HTERT RPE-1 (cell line): ENCODE measurements around the gene RBM34.
"Not testable (repeated sequence)": the region's sequence is repeated elsewhere in the genome, so short reads cannot be mapped to it uniquely, and the experiment has no call there.

Source experiments
- in situ Hi-C: fragments of 300-500 bp; cut with MboI; formaldehyde crosslinking; loops from 4 replicates; pipeline ENCODE4 v1.14.3; 2020; ENCODE audit warnings: low sequenced_read_pairs

RBM34 gene

DNA sequence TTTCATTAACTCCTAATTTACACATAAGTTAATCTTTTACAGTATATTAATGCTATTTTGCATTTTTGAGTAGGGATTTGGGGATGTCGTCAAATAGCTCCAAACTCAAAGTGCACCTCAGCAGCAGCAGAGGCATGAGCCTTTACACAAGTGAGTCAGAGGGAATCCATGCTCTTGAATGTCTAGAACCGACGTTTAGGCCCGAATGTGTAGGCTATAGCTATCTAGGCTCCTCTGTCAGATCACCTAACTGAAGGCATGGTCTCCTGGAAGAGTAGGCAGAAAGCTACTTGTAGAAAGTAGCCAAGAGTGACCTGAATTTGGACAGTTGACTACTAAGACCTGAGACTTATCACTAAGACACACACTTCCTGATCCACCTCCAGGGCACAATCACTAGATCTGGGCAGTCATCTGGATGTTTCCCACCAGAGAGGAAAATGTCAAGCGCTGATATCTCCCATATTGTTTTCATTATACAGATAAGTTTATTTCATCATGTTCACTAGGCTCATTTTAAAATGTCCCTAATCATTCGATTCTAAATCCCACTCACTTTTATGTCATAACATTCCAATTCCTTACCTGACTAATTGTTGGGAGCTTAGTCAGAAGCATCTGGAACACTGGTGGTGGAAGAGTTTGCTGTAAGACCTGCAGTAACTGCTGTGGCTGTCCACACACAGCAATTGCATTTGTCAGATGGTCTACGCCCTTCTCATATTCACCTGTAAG, 47.7 kb downstream of the RBM34 start:
- in situ Hi-C loops, result no loop called here

DNA sequence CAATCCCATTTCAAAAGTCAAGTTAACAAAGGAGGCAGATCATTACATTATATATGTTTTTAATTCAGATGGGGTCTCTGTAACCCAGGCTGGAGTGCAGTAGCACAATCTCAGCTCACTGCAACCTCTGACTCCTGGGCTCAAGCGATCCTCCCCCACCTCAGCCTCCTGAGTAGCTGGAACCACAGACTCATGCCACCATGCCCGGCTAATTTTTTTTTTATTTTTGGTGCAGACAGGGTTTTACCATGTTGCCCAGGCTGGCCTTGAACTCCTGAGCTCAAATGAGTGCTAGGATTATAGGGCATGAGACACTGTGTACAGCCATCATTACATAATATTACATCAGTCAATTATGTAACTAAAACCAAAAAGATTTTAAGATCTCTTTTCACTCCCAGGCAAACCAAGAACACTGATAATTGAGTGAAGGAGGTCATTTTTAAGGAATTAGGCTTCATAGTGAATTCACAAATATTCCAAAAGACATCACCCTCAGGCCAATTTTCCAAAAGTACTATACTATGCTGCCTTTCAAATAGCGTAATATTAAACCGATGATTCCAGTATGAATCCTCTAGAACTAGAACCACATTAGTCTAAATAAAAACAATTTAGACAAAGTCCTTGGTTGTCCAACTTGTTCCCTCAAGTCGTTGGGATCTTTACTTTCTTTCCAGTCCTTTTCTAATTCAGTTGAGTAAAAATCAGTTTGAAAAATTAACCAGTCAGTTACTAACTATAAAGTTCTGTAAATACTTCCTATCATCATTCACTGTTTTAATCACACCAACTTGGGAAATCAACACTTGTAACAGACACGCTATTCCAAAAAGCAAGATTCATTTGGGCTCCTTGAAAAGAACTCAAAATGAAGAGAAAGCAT, 48.5 kb downstream of the RBM34 start:
- in situ Hi-C loops, result no loop called here

DNA sequence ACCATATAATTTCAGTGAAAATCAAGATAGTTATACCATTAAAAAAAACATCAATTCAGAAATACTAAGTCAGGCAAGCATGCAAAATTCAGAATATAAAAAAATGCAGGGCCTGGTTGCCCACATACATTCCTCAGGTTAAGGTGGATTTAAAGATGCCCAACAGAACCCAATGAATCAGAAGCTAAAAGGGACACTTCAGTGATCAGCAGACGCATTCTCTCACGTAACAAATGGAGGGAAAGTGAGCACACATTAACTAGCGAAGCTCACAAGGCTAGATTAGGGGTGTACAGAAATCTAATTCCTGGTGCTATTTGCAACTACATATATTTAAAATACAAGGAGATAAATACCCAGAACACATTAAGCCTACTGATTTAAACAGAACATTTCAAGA, 49.9 kb downstream of the RBM34 start:
- in situ Hi-C loops, result no loop called here

DNA sequence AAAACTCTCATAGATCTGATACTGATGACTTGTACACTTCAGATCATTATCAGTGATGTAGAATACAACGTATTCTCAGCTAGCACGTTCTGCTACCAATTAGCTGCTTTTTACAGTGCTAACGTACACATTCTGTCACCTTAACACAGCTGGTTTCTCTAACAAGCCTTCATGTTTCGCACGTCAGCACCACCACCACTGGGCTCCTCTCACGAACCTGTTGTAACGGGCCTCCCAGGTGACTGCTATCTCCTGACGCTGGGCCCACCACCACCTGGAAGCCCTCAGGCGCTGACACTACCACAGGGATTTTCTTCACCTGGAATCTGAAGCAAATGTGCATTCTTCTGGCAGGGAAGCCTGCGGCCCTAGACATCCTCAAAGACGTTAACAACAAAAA, 52.2 kb downstream of the RBM34 start:
- in situ Hi-C loops, result no loop called here

DNA sequence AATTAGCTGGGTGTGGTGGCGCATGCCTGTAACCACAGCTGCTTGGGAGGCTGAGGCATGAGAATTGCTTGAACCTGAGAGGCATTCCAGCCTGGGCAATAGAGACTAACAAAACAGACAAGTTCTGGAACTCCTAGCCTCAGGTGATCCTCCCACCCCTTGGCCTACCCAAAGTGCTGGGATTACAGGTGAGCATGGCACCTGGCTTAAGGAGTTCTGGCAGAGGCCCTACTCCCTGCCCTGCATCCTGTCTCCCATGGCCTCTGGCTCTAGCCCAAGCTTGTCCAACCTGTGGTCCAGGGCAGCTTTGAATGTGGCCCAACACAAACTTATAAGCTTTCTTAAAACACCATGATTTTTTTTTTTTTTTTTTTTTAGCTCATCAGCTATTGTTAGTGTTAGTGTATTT, 52.9 kb downstream of the RBM34 start:
- in situ Hi-C loops, result no loop called here

DNA sequence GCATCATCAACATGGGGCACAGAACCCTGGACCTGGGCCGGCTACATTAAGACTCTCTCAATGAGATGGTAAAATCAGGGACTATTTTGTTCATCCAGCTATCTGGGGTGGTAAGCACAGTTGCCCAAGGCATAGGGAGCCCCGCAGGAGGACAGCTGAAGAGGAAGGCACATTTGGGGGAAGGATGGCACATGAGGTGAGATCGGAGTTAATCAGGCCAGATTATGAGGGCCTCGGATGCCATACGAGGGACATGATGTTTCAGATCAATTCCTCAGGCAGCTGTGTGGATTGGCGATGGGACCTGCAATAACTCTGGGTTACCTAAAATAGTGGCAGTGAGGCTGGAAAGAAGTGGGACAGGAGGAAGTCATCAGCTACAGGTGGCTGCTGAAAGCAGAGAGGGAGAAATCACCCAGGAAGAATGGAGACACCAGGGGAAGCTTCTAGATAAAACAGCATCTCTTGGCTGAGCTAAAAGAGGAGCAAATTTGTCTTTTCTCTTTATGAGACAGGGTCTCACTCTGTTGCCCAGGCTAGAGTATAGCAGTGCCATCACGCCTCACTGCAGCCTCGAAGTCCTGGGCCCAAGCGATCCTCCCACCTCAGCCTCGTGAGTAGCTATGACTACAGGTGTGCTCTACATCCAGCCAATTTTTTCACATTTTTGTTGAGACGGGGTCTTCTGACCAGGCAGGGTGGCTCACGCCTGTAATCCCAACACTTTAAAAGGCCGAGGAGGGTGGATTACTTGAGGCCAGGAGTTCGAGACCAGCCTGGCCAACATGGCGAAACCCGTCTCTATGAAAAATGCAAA, 53.5 kb downstream of the RBM34 start:
- in situ Hi-C loops, result no loop called here

DNA sequence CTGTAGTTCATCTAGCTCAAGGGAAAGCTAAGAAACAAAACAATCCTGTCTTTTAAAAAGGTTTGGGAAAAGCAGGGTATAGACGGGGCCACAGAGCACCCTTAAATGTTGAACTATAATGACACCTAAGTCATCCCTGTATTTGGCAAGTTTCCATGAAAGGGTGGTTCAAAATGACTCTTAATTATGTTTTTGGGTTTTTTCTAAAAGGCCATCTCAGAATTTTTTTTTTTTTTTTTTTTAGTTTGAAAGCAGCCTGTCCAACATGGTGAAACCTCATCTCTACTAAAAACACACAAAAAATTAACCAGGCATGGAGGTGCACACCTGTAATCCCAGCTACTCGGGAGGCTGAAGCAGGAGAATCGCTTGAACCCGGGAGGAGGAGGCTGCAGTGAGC, 54.6 kb downstream of the RBM34 start:
- in situ Hi-C loops, result no loop called here

DNA sequence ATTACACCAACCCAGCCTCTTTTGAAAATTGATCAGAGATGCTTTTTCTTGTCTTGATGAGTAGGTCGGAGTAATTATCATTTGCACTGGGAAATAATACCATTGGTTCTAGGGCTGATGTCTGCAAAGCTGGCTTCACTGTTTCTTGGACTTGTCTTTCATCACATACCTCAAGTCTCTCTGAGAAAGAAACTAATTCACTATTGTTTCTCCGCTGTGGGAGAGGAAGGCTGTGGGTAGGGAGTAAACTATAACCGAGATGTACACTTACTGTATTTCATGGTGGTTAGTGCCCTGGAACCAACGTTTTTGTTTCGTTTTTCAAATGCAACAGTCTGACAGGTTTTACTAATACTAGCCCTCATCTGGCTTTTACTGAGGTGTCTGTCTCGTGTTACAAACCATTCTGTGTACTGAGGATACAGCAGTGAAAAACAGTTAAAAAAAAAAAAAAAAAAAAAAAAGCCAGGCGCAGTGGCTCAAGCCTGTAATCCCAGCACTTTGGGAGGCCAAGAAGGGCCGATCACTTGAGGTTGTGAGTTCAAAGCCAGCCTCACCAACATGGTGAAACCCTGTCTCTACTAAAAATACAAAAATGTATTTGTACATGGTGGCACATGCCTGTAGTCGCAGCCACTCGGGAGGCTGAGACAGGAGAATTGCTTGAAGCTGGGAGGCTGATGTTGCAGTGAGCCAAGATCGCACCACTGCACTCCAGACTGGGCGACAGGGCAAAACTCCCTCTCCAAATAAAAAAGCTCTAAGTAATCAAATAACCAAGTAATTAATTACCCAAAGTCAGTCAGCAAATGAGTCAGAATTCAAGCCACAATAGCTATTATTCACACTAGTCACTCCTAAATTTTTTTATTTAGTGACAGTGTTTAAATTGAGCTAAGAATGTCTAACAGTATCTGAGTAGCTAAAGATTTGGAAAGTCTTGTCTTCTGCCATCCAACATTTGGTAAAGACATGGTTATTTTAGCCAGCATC, 55.7 kb downstream of the RBM34 start:
- in situ Hi-C loops, result no loop called here

DNA sequence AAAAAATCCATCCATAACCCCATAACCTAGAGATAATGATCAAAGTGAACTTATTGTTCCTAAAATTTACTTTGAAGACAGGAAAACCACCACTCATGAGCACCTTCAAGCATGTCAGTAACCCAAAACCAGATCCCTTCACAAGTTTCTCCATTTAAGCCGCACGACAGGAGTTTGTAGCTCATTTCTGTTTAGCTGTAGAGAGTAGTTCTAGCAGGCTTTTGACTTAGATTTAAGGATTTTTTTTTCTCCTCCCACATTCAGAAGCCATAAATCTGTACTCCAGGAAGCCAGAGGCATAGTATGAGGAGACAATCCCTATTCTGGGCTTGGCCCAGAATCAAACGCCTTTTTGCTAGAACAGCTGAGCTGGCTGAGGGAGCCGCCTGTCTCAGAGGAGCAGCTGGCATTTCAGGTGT, 58.0 kb downstream of the RBM34 start:
- in situ Hi-C loops, result no loop called here

DNA sequence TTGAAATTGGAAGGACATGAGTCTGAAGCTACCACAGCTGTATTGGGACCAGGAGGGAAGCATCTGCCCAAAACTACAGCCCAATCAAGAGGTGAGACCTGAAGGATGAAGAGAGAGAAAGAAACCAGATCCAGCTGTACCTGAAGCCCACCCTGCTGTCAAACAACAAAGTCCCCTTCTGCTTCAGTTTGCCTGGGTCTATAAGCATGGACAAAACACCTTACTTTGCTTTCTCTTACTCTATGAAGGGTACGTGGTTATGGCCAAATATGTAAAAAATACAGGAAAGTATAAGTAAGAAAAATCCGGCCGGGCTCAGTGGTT, 58.8 kb downstream of the RBM34 start:
- in situ Hi-C loops, result no loop called here

DNA sequence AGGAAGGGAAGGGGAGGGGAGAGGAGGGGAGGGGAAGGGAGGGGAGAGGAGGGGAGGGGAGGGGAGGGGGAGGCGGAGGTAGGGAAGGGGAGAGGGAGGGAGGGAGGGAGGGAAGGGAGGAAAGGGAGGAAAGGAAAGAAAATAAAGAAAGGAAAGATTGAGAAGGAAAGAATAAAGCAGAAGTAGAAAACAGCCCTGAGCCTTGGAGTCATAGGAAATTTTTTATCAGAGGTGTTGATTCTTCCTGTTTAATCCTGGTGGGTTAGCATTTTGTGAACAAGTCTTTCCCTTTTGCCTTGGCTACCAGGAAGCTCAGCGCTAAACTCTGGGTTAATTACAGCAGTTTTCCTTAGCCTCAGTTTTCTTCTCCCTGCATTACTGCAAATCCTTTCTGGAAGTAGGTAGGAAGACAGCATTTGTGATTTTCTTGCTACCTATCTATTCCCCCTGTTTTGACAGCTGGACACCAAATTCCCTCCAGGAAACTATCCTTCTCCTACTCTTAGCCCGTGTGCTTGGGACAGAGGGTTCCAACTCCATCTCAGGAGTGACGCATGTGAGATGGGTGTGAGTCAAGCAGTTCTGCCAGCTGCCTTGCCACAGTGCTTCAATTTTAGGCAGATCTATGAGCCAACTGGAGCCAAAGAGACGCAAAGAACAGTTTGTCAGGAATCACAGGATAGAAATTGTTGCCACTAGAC, 59.3 kb downstream of the RBM34 start:
- in situ Hi-C loops, result no loop called here

DNA sequence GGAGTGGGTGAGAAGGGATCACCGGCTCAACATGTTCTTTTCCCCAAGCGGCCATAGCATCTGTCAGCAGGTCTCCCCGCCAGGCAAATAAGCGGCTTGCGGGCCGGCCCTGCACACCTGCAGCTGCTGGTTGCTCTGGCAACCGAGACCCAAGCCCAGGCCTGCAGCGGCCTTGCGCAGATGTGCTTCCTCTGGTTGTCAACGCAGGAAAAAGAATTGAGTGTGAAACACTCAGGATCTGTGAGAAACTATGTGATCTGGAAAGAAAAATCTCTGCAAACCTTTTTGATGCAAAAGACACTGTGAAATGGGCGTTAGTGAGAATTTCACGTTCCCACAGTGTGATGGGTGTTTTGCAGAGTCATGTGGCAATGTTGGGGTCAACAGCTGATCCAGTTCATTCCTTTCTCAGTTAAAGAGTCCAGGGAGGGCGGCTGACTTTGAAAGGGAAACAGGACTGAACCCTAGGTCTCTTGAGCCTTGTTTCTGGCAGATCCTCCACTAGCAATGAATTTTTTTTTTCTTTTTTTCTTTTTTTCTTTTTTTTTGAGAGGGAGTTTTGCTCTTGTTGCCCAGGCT, 60.8 kb downstream of the RBM34 start:
- in situ Hi-C loops, result no loop called here

DNA sequence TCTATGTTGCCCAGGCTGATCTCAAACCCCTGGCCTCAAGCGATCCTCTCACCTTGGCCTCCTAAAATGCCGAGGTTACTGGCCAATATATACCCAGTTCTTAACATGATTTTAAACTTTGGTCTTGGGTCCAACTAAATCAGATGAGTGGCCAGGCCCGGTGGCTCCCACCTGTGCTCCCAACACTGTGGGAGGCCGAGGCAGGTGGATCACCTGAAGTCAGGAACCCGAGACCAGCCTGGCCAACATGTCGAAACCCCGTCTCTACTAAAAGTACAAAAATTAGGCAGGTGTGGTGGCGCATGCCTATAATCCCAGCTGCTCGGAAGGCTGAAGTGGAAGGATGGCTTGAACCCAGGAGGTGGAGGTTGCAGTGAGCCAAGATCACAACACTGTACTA, 62.1 kb downstream of the RBM34 start:
- in situ Hi-C loops, result no loop called here

DNA sequence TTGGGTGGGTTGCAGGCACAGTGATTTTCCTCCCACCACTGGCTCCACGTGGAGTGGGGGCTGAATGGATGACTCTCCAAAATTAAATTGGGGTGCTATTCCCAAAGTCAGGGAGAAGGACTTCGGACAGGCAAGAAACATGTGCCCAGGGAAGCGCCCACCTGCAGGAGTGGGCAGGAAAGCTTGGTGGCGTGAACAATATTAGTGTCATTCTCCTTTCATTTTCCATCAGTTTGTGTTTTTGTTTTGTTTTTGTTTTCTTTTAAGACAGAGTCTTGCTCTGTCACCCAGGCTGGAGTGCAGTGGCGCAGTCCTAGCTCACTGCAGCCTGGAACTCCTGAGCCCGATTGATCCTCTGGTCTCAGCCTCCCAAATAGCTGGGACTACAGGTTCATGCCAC, 62.5 kb downstream of the RBM34 start:
- in situ Hi-C loops, result no loop called here

DNA sequence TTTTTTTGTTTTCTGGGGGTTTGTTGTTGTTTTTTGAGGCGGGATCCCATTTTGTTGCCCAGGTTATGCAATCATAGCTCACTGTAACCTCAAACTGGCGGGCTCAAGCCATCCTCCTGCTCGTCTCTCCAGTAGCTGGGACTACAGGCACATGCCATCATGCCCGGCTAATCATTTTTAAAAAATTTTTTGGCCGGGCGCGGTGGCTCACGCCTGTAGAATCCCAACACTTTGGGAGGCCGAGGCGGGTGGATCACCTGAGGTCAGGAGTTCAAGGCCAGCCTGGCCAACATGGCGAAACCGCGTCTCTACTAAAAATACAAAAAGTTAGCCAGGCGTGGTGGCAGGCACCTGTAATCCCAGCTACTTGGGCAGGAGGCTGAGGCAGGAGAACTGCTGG, 63.5 kb downstream of the RBM34 start:
- in situ Hi-C loops, result not testable (repeated sequence)

DNA sequence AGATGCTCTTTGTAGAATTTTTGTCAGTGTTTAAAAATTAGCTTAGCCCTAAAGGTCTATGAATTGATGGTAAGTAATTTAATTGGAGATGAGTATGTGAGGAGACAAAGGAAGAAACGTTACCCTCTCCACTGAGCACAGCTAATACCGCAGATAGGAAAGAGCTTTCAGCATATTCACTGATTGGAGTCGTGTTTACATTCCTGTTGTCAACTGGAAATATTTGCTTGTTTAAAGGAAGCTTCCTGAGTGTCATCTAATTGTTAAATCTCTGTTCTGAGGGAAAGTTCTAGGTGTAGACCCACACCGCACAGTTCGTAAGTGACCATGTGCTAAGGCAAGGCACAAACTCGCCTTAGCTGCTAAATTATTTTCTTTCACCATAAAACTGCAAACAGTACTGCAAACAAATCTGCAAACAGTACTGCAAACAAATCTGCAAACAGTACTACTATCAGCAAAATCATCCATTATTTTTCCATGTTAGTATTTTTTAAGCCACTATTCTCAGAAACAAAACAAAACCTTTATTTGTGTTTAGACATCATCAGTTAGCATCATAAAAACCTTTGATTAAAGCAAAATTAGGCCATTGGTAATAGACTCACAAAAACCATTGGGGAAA, 65.0 kb downstream of the RBM34 start:
- in situ Hi-C loops, result no loop called here

DNA sequence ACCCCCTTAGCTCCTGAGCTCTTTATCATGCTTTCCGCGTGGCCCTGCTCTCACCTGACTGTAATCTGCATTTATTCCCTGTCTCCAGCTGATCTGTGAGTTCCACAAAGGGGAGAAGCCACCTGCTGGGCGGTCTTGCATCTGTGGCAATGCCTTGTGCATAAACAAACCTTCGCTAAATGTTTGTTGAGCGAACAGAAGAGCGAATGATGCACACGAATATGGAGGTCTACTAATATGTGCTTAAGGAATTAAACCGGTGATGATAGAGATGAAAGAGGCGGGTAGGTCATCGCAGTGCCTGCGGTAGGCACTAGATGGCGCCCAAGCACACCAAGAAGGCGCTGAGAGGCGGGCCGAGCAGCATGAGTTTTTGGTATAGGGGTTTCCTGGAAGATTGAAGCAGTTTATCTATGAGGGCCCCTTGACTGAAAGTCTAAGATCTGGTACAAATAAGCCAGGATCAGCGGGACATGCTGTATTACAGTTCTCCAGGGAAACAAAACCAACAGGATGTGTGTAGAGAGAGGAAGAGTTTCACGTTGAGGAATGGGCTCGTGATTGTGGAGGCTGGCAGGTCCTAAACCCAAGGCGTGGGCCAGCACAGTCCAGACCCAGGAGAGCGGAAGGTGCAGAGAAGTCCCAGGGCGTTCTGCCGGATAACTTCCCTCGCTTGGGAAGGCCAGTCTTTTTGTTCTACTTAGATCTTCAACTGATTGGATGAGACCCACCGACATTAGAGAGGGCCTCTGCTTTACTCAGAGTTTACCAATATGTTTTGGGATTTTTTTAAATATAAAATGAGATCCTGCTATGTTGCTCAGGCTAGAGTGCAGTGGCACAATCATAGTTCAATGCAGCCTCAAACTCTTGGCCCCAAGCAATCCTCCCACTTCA, 67.1 kb downstream of the RBM34 start:
- in situ Hi-C loops, result no loop called here
